Measurements from ENCODE around the gene LAP3. TPM values are rescaled to one million over a fixed set of nuclear protein-coding genes. Genes with fewer than 3 reads are reported as not detected.

Gene LAP3
- total RNA-seq, 1 experiment from 2014 or later = 65.1 TPM

- intact Hi-C loops (cut with micrococcal nuclease) = loop anchor here (2.0 to 5.0 kb wide), 2 partner anchors 40 to 211 kb away; no protein-coding TSS in a partner anchor
- DNase-seq (peak; percentile 51), ATAC-seq (peak; percentile 84)
- Histone ChIP-seq H3K9ac (ENCODE audit: low read length) (no peak overlapping the region), H3K36me3 (ENCODE audit: low read depth, low read length) (peaks cover 5% of the 10 kb centered on the region), H3F3A (ENCODE audit: low read length, unreplicated experiment) (no peaks in the 10 kb centered on the region), H3K27me3 (ENCODE audit: low read length) (no peaks in the 10 kb centered on the region), H3K9me2 (replicated peaks; ENCODE audit: low read length) (no peaks in the 10 kb centered on the region), H2AFZ (ENCODE audit: low read length) (no peak overlapping the region), H4K20me1 (ENCODE audit: low read length) (no peaks in the 10 kb centered on the region), H3K4me2 (ENCODE audit: low read length) (no peak overlapping the region), H3K27ac (ENCODE audit: low read length) (no peak overlapping the region), H3K4me3 (ENCODE audit: low read length) (no peak overlapping the region), H3K4me1 (ENCODE audit: insufficient read depth, low read length) (no peaks in the 10 kb centered on the region), H3K9me3 (ENCODE audit: low read length) (no peaks in the 10 kb centered on the region), H3K79me2 (ENCODE audit: low read length) (no peaks in the 10 kb centered on the region)
- CTCF ChIA-PET = no interaction called here
- POLR2A ChIA-PET (ENCODE audit: unreplicated experiment) = no interaction called here
- TF ChIP-seq CTCF (conservative IDR thresholded peaks at IDR 0.05; ENCODE audit: low read depth, low read length) = peak; percentile 65
- no peak for TF ChIP-seq EZH2 (IDR thresholded peaks at IDR 0.05; ENCODE audit: low read length, unreplicated experiment)
- no TSS peak for BruUV-seq (replicated peaks)
Measured at GRCh38 chr4:17597517-17597916, 20.5 kb downstream of the LAP3 start.

- Histone ChIP-seq H3K36me3 (ENCODE audit: low read depth, low read length) (peaks cover 5% of the 10 kb centered on the region), H3K4me3 (ENCODE audit: low read length) (no peak overlapping the region), H3K27ac (ENCODE audit: low read length) (no peak overlapping the region), H3K27me3 (ENCODE audit: low read length) (no peaks in the 10 kb centered on the region), H2AFZ (ENCODE audit: low read length) (no peak overlapping the region), H3K9me2 (replicated peaks; ENCODE audit: low read length) (no peaks in the 10 kb centered on the region), H3K4me2 (ENCODE audit: low read length) (no peak overlapping the region), H3F3A (ENCODE audit: low read length, unreplicated experiment) (no peaks in the 10 kb centered on the region), H4K20me1 (ENCODE audit: low read length) (no peaks in the 10 kb centered on the region), H3K79me2 (ENCODE audit: low read length) (no peaks in the 10 kb centered on the region), H3K9me3 (ENCODE audit: low read length) (no peaks in the 10 kb centered on the region), H3K9ac (ENCODE audit: low read length) (no peak overlapping the region), H3K4me1 (ENCODE audit: insufficient read depth, low read length) (no peaks in the 10 kb centered on the region)
- no peak for TF ChIP-seq EZH2 (IDR thresholded peaks at IDR 0.05; ENCODE audit: low read length, unreplicated experiment)
- TF ChIP-seq EZH2phosphoT487 (IDR thresholded peaks at IDR 0.05; ENCODE audit: borderline replicate concordance, low read length) = no peak
- no peak for TF ChIP-seq CTCF (conservative IDR thresholded peaks at IDR 0.05; ENCODE audit: low read depth, low read length)
- BruUV-seq (replicated peaks) = no TSS peak
- DNase-seq (no peak), ATAC-seq (no peak)
- ChIA-PET POLR2A (ENCODE audit: unreplicated experiment) (no interaction called here), CTCF (no interaction called here)
- intact Hi-C loops (cut with micrococcal nuclease) = loop anchor here (5.0 kb wide), 1 partner anchor 37 kb away; no protein-coding TSS in a partner anchor
Measured at GRCh38 chr4:17599826-17600225, 22.8 kb downstream of the LAP3 start.

- no peak overlapping the region for H3K9ac ChIP-seq (ENCODE audit: low read length)
- POLR2A ChIA-PET (ENCODE audit: unreplicated experiment) = no interaction called here
- H3K79me2 ChIP-seq (ENCODE audit: low read length) = no peaks in the 10 kb centered on the region
- no peaks in the 10 kb centered on the region for H3K4me1 ChIP-seq (ENCODE audit: insufficient read depth, low read length)
- CTCF ChIA-PET = no interaction called here
- ATAC-seq = no peak
- H3K27ac ChIP-seq (ENCODE audit: low read length) = no peak overlapping the region
- no peak for DNase-seq
- no peaks in the 10 kb centered on the region for H3K9me2 ChIP-seq (replicated peaks; ENCODE audit: low read length)
- H3K27me3 ChIP-seq (ENCODE audit: low read length) = no peaks in the 10 kb centered on the region
- no peaks in the 10 kb centered on the region for H3F3A ChIP-seq (ENCODE audit: low read length, unreplicated experiment)
- H2AFZ ChIP-seq (ENCODE audit: low read length) = no peak overlapping the region
- no peaks in the 10 kb centered on the region for H4K20me1 ChIP-seq (ENCODE audit: low read length)
- peaks cover 3% of the 10 kb centered on the region; the same call in 1 of the 2 replicates for H3K36me3 ChIP-seq (ENCODE audit: low read depth, low read length)
- no peak for TF ChIP-seq CTCF (conservative IDR thresholded peaks at IDR 0.05; ENCODE audit: low read depth, low read length)
- TF ChIP-seq EZH2phosphoT487 (IDR thresholded peaks at IDR 0.05; ENCODE audit: borderline replicate concordance, low read length) = no peak
- TF ChIP-seq EZH2 (IDR thresholded peaks at IDR 0.05; ENCODE audit: low read length, unreplicated experiment) = no peak
- H3K4me2 ChIP-seq (ENCODE audit: low read length) = no peak overlapping the region
- no peak overlapping the region for H3K4me3 ChIP-seq (ENCODE audit: low read length)
- no TSS peak for BruUV-seq (replicated peaks)
- intact Hi-C loops (cut with micrococcal nuclease) = no loop called here
- H3K9me3 ChIP-seq (ENCODE audit: low read length) = no peaks in the 10 kb centered on the region
Measured at GRCh38 chr4:17605236-17605635, 28.2 kb downstream of the LAP3 start.
